ENCODE data around the gene LILRA6.
"Not testable (repeated sequence)": the region's sequence is repeated elsewhere in the genome, so short reads cannot be mapped to it uniquely, and the experiment has no call there.

Gene LILRA6

DNA sequence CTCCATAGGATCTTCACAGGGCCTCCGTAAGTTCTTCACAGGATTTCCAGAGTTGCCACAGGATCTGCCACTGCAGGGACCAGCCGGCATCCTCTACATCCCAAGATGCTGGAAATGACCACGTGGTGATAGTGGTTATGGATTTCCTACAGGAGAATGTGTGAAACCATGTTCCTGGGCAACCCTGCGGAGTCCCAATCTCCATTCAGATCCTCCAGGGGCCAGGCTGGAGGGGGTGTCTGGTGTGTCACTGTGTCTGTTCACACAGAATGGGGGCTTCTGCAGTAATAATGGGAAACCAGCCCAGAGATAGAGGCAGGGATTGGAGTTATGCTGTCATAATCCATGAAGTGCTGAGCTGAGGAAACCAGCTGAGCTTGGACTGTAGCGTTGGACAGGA is 8.6 kb downstream of the LILRA6 start:
- Mint-ChIP-seq H3K36me3 (ENCODE audit: low read depth) (no peaks in the 10 kb centered on the region), H3K9me3 (peaks cover 16% of the 10 kb centered on the region), H3K4me1 (no peaks in the 10 kb centered on the region), H3K4me3 (no peak overlapping the region), H3K27ac (no peak overlapping the region), H3K27me3 (ENCODE audit: low read depth) (peaks cover 40% of the 10 kb centered on the region)
- TF ChIP-seq, protein P1, sequence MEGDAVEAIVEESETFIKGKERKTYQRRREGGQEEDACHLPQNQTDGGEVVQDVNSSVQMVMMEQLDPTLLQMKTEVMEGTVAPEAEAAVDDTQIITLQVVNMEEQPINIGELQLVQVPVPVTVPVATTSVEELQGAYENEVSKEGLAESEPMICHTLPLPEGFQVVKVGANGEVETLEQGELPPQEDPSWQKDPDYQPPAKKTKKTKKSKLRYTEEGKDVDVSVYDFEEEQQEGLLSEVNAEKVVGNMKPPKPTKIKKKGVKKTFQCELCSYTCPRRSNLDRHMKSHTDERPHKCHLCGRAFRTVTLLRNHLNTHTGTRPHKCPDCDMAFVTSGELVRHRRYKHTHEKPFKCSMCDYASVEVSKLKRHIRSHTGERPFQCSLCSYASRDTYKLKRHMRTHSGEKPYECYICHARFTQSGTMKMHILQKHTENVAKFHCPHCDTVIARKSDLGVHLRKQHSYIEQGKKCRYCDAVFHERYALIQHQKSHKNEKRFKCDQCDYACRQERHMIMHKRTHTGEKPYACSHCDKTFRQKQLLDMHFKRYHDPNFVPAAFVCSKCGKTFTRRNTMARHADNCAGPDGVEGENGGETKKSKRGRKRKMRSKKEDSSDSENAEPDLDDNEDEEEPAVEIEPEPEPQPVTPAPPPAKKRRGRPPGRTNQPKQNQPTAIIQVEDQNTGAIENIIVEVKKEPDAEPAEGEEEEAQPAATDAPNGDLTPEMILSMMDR (IDR thresholded peaks at IDR 0.05; ENCODE audit: unreplicated experiment in 3 of 3), result no peak

DNA sequence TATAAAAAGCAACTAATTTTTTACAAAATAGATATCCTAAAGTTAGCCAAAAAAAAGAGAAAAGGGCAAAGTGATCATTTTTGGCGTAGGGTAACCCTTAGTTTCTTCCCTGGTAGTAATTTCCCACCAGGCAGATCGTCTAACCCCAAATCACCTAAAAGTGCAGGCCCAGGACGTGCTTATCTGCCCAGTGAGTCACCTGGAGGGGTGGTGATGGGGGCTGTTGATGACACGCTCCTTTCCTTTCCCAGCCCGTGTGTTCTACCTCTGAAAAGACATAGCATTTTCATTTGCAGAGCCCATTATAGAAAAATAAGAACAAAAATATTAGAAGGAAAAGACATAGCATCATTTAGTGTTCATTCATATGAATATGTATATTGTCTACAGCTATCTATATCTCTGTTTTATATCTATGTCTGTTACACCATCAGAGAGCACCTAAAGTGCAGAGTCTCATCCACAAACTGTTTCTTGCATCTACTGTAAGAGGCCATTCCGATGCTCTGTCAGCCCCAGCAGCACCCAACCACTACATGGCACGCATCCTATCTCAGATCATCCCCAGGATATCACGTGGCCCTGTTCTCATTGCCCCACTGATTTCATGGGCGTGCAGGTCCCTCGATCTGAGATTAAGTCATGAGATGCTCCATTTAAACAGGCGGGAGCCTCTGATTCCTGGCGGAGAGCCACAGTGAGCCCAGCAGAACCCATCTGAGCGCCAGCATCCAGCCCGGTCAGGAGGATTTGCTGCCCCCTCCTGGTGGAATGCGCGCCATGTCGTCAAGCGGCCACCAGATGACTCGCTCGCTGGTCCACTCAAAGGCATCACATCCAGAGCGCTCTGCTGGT is 11.3 kb downstream of the LILRA6 start:
- H3K36me3 Mint-ChIP-seq (ENCODE audit: low read depth), result peaks cover 4% of the 10 kb centered on the region
- H3K27ac Mint-ChIP-seq, result no peak overlapping the region
- no peaks in the 10 kb centered on the region for H3K4me1 Mint-ChIP-seq
- H3K9me3 Mint-ChIP-seq, result peaks cover 25% of the 10 kb centered on the region
- peaks cover 38% of the 10 kb centered on the region for H3K27me3 Mint-ChIP-seq (ENCODE audit: low read depth)
- TF ChIP-seq, protein P1 (IDR thresholded peaks at IDR 0.05; ENCODE audit: unreplicated experiment in 3 of 3), result peak; percentile 94 to 98 (median 98)
- H3K4me3 Mint-ChIP-seq, result no peak overlapping the region

DNA sequence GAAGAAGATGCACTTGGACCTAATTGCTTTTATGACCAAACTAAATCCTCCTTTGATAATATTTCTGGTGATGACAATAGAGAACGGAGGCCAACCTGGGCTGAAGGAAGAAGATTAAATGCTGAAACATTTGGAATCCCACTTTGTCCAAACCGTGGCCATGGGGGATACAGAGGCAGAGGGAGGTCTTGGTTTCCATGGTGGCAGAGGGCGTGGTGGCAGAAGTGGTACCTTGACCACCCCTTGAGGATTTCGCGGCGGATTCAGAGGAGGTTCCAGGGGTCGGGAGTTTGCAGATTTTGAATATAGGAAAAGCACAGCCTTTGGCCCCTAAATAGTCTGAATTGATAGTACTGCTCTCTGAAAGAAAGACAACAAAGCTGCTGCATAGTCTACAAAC is 12.6 kb downstream of the LILRA6 start:
- Mint-ChIP-seq H3K27ac (no peak overlapping the region), H3K9me3 (peaks cover 22% of the 10 kb centered on the region), H3K4me1 (no peaks in the 10 kb centered on the region), H3K4me3 (no peak overlapping the region), H3K36me3 (ENCODE audit: low read depth) (peaks cover 4% of the 10 kb centered on the region), H3K27me3 (ENCODE audit: low read depth) (peaks cover 38% of the 10 kb centered on the region)
- TF ChIP-seq, protein P1 (IDR thresholded peaks at IDR 0.05; ENCODE audit: unreplicated experiment in 3 of 3), result no peak

DNA sequence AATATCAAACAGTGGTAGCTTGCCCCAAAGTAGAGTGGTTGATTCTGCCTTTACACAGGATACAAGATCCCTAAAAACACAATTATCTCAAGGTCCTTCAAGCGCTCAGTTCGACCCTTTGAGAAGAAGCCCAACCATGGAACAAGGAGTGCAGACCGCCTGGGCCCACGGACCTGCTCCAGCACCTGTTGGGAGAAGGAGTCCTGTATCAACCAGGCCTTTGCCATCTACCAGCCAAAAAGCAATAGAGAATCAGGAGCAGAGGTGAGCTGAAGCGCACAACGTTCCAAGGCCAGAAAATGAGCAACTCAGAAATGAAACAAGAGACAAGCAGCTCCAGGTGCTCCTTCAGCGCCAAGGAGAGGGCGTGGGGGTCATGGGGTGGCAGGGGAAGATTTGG is 13.4 kb downstream of the LILRA6 start:
- Mint-ChIP-seq H3K4me1 (no peaks in the 10 kb centered on the region), H3K27me3 (ENCODE audit: low read depth) (peaks cover 42% of the 10 kb centered on the region), H3K36me3 (ENCODE audit: low read depth) (peaks cover 4% of the 10 kb centered on the region)

DNA sequence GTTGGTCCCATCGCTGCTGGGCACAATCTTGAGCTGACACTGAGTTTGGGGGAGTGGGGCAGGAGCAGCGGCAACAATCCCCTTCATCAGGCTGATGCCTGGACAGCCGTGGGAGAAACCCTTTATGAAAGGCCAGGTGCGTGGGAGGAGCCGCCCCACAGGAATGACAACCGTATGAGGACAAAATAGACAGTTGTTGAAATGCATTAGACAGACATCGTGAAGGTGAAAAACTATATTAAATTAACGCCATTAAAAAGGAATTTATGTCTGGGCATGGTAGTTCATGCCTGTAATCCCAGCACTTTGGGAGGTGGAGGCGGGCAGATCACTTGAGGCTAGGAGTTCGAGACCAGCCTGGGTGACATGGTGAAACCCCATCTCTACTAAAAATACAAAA is 18.0 kb downstream of the LILRA6 start:
- not testable (repeated sequence) for H3K27ac Mint-ChIP-seq; H3K36me3 Mint-ChIP-seq (ENCODE audit: low read depth); H3K4me1 Mint-ChIP-seq; H3K4me3 Mint-ChIP-seq
- Mint-ChIP-seq H3K9me3 (peaks cover 13% of the 10 kb centered on the region), H3K27me3 (ENCODE audit: low read depth) (peaks cover 17% of the 10 kb centered on the region)

More for the DNA sequence above, 13.4 kb downstream of the LILRA6 start:
- Mint-ChIP-seq H3K4me3 (no peak overlapping the region), H3K9me3 (peaks cover 14% of the 10 kb centered on the region), H3K27ac (no peak overlapping the region)
- TF ChIP-seq, protein P1 (IDR thresholded peaks at IDR 0.05; ENCODE audit: unreplicated experiment in 3 of 3), result no peak

DNA sequence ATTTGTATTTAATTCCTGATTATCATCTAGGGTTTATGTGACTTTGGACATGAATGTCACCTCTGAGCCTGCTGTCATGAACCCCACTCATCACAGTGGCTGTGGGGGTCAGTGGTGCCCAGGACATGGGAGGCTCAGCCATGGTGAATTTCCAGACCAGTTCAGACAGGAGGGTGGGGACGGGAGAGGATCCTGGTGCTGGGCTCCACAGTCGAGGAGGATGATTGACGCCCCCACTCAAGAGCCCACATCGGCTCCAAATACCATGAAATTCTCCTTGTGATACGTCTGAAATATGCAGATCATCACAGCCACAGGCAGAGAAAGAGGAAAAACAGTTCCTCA is 18.7 kb downstream of the LILRA6 start:
- not testable (repeated sequence) for H3K27ac Mint-ChIP-seq; H3K9me3 Mint-ChIP-seq; H3K4me3 Mint-ChIP-seq; H3K4me1 Mint-ChIP-seq; H3K36me3 Mint-ChIP-seq (ENCODE audit: low read depth)
- peaks cover 13% of the 10 kb centered on the region for H3K27me3 Mint-ChIP-seq (ENCODE audit: low read depth)

DNA sequence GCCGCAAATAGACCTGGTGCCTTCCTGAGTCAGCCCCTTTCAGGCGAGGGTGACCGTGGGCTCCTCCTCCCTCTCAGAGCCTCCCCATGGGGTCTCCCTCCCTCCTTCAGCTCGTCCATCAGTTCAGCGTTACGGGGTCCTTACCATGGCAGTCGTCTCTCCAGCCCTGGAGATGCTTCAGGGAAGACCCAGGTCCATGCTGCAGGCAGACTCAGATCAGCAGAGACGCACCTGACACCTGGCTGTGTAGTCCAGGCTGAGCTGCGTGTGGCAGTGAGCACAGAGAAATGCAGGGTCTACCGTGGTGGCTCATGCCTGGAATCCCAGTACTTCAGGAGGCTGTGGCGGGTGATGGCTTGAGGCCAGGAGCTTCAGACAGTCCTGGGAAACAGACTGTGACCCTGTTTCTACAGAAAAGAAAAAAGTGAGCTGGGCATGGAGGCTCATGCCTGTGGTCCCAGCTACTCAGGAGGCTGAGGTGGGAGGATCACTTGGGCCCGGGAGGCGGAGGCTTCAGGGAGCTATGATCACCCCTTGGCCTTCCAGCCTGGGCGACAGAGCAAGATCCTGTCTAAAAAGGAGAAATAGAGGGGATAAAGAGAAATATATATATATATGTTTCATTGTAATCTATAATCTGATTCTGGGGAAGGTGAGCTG is 19.2 kb downstream of the LILRA6 start:
- H3K9me3 Mint-ChIP-seq; H3K4me3 Mint-ChIP-seq; H3K4me1 Mint-ChIP-seq; H3K27ac Mint-ChIP-seq; H3K36me3 Mint-ChIP-seq (ENCODE audit: low read depth): not testable (repeated sequence)
- peaks cover 13% of the 10 kb centered on the region for H3K27me3 Mint-ChIP-seq (ENCODE audit: low read depth)

DNA sequence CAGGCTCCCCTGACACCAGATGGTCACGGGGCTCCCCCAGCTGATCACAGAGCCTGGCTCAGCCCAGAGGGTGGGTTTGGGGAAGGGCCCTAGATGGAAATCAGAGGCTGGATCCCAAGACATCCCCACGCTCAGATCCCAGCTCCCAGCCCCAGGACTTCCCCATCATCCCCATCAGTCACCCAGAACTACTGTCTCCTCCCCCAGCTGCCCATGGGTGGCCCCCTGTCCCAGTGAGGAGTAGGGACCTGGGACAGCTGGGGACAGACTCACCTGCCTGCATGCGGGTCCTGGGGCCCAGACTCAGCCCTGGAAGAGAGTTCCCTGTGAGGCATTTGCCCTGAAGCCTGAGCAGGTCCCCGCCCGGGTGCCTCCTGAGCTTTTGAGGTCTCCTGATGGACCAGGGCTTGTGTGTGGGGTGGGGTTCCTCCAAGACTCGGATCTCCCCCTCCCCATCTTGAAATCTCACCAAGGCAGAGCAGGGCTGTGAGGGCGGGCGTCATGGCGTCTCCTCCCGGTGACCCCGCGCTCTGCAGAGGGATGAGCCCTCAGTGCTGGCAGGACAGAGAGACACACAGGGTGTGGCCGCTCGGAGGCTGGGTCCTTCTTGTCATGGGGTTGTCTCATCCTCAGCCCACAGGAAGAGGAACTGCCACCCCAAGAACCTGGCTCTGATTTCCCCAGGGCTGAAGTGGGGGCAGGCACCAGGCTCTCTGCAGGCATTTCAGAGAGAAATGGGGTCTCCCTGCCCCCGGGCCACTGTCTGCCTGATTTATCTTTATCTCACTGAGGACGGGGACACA is 19.9 kb downstream of the LILRA6 start, which contains the start of gene LILRB3:
Gene LILRB3 (minus strand): TSS at position 534 of the 803 bp plus-strand sequence. CDS start 31 bp downstream, at position 503.
- not testable (repeated sequence) for H3K4me1 Mint-ChIP-seq; H3K36me3 Mint-ChIP-seq (ENCODE audit: low read depth); H3K9me3 Mint-ChIP-seq; H3K4me3 Mint-ChIP-seq; H3K27ac Mint-ChIP-seq
- H3K27me3 Mint-ChIP-seq (ENCODE audit: low read depth), result peaks cover 12% of the 10 kb centered on the region

DNA sequence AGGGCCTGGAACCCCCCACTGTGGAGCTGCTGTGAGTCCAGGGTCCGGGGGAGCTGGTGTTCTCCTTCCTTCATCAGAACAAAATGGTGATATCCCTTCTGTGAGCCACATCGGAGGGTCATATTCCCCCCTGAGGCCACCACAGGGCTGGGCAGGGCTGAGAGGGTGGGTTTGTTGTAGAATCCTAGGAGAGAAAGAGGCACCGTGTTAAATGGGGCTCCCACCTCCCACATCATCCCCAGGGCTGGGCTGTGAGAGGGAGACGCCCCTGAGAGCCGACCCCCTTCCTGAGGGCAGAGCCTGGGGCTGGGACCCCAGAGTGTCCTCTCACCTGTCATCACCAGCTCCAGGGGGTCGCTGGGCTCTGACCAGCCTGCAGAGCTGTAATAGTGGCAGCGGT is 20.6 kb downstream of the LILRA6 start:
- H3K27ac Mint-ChIP-seq; H3K36me3 Mint-ChIP-seq (ENCODE audit: low read depth); H3K4me3 Mint-ChIP-seq; H3K4me1 Mint-ChIP-seq; H3K9me3 Mint-ChIP-seq: not testable (repeated sequence)
- H3K27me3 Mint-ChIP-seq (ENCODE audit: low read depth), result peaks cover 14% of the 10 kb centered on the region

DNA sequence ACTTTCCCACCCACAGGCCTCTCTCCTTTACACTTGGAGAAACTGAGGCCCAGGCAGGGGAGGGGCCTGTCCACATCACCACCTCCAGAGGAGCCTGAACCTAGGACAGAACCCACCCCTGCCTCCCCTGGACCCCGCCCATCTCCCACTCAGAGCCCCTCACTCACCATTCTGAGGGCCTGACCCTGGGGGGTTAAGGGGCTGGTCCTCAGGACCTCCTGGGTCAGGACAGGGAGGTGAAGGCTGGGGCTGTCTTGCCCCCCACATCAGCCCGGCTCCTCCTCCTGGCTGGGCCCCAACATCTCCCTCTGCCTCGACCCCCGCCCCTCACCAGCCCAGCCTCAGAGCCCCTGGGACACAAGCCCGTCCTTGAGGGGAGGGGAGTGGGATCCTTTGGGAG is 22.9 kb downstream of the LILRA6 start:
- H3K4me3 Mint-ChIP-seq; H3K27ac Mint-ChIP-seq; H3K4me1 Mint-ChIP-seq; H3K9me3 Mint-ChIP-seq; H3K36me3 Mint-ChIP-seq (ENCODE audit: low read depth): not testable (repeated sequence)
- H3K27me3 Mint-ChIP-seq (ENCODE audit: low read depth), result peaks cover 11% of the 10 kb centered on the region
